Naive thymus-derived CD8-positive, alpha-beta T cell (primary cell): Measurements from ENCODE around the gene TMPRSS9. TPM values are rescaled to one million over a fixed set of nuclear protein-coding genes. Genes with fewer than 3 reads are reported as not detected.
A peak's percentile ranks its signal among the peaks of the same experiment; 100 is the strongest.
"Not testable (repeated sequence)": the region's sequence is repeated elsewhere in the genome, so short reads cannot be mapped to it uniquely, and the experiment has no call there.

Experiments
- ATAC-seq, 2 donors: fragments of 150-1000 bp; cut with Tn5 transposase in 1 of 2; sonication (Bioruptor Pico), chemical (Tn5 transposase) in 1 of 2; 1 replicate in 1 of 2; 2 replicates in 1 of 2; pipeline ENCODE4 v1.10.0; 2021; ENCODE audit warnings: mild to moderate bottlenecking in 2 of 2, moderate library complexity in 2 of 2
- POLR2A ChIA-PET: fragments of 350-600 bp; sonication (Branson Sonifier 250); formaldehyde crosslinking; loops from one replicate; lab custom pipeline; 2021; ENCODE audit warnings: antibody characterized with exemption; lab: Charles Lee
- DNase-seq, 10 donors: peaks; one replicate each; pipeline versions ENCODE4 v3.0.0 to v3.0.0-alpha.2; 2020 to 2022
- H3K27ac Mint-ChIP-seq, 10 donors: one replicate each; pipeline ENCODE4 v1.8.0; 2020 to 2022; ENCODE audit warnings: mild to moderate bottlenecking in 10 of 10, mixed read lengths in 10 of 10, moderate library complexity in 4 of 10, inconsistent platforms in 1 of 10
- H3K27me3 Mint-ChIP-seq, 5 donors: one replicate each; pipeline ENCODE4 v1.8.0; 2021 to 2022; ENCODE audit warnings: mixed read lengths in 5 of 5
- H3K36me3 Mint-ChIP-seq, 3 donors: one replicate each; pipeline ENCODE4 v1.8.0; 2020 to 2022; ENCODE audit warnings: mixed read lengths in 3 of 3, mild to moderate bottlenecking in 2 of 3, inconsistent platforms in 1 of 3
- H3K4me1 Mint-ChIP-seq, 4 donors: one replicate each; pipeline ENCODE4 v1.8.0; 2021 to 2022; ENCODE audit warnings: mixed read lengths in 4 of 4
- H3K4me3 Mint-ChIP-seq, 10 donors: one replicate each; pipeline ENCODE4 v1.8.0; 2020 to 2022; ENCODE audit warnings: mild to moderate bottlenecking in 10 of 10, mixed read lengths in 10 of 10, moderate library complexity in 6 of 10, inconsistent platforms in 1 of 10
- H3K9me3 Mint-ChIP-seq, 9 donors: one replicate each; pipeline ENCODE4 v1.8.0; 2020 to 2022; ENCODE audit warnings: mixed read lengths in 9 of 9, mild to moderate bottlenecking in 3 of 9, inconsistent platforms in 1 of 9, moderate library complexity in 1 of 9
- polyA plus RNA-seq, 3 donors: library from polyadenylated mRNA; unstranded; fragments of 300-500 nt; fragmentation: Illumina TruSeq; gene quantifications; one replicate each; pipeline ENCODE4 v1.2.3, GENCODE V29; 2021
- total RNA-seq, 8 experiments: library from RNA in 2 of 8; stranded (reverse) in 2 of 8; gene quantifications; one replicate each; pipeline ENCODE4 v1.2.3 and lab custom pipeline; 2021 to 2026

TMPRSS9 gene
- total and polyA plus RNA-seq, 5 experiments from 2014 or later = not detected

- peak overlapping the region in 8 of 10 donors; percentile 13 to 92 (median 83) for H3K27ac Mint-ChIP-seq
- peak overlapping the region; percentile 69 to 91 (median 79) for H3K4me3 Mint-ChIP-seq
- POLR2A ChIA-PET = interaction anchor here (0.5 to 5.3 kb wide), 9 partner anchors 9 to 329 kb away, joined by 3 to 51 read pairs (median 4); partner anchors contain the start of genes GADD45B, THOP1 and TIMM13
- H3K4me1 Mint-ChIP-seq = peaks cover 10 to 24% (median 12%) of the 10 kb centered on the region in 4 donors
- ATAC-seq (peak; percentile 32 to 40), DNase-seq (peak in 8 of 10 donors; percentile 8 to 56 (median 34))
- no peaks in the 10 kb centered on the region for H3K9me3 Mint-ChIP-seq
- H3K27me3 Mint-ChIP-seq = peaks cover 0 to 4% (median 0%) of the 10 kb centered on the region in 5 donors
- peaks cover 0 to under 1% (median 0%) of the 10 kb centered on the region in 3 donors for H3K36me3 Mint-ChIP-seq
Observed at GRCh38 chr19:2455851-2456570, 95.9 kb downstream of the TMPRSS9 start.

DNA sequence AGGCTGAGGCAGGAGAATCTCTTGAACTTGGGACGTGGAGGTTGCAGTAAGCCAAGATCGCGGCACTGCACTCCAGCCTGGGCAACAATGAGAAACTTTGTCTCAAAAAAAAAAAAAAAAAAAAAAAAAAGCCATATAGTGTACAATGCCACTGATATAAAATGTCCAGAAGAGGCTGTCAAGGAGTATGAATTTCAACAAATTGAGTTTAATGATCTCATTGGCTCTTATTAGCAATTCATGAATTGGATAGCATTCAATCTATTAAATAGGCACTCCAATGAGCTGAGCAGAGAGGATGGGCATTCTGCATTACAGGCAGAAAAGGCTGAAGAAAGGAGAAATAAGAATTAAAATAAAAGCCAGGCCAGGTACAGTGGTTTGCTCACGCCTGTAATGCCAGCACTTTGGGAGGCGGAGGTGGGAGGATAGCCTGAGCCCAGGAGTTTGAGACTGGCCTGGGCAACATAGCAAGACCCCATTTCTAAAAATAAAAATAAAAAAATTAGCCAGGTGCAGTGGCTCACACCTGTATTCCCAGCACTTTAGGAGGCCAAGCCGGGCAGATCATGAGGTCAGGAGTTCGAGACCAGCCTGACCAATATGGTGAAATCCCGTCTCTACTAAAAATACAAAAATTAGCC is 97.5 kb downstream of the TMPRSS9 start:
- Mint-ChIP-seq H3K4me1 (peaks cover 15 to 28% (median 19%) of the 10 kb centered on the region in 4 donors), H3K36me3 (no peaks in the 10 kb centered on the region), H3K4me3 (peak overlapping the region; percentile 69 to 87 (median 83)), H3K27me3 (peaks cover 0 to 4% (median 0%) of the 10 kb centered on the region in 5 donors), H3K9me3 (no peaks in the 10 kb centered on the region), H3K27ac (peak overlapping the region; percentile 68 to 97 (median 93))
- POLR2A ChIA-PET = interaction anchor here (0.6 to 5.3 kb wide), 10 partner anchors 11 to 327 kb away, joined by 3 to 51 read pairs (median 4); partner anchors contain the start of genes GADD45B, LSM7, SPPL2B and THOP1
- ATAC-seq (no peak), DNase-seq (no peak)

DNA sequence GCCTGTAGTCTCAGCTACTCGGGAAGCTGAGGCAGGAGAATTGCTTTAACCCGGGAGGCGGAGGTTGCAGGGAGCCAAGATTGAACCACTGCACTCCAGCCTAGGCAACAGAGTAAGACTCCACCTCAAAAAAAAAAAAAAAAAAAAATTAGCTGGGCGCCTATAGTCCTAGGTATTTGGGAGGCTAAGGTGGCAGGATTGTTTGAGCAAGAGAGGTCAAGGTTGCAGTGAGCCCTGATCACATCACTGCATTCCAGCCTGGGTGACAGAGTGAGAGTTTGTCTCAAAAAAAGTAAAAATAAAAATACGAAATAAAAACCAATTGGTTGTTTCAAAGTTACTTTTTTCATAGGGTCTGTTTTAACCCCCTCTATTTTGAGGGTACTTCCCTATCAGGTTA is 98.0 kb downstream of the TMPRSS9 start:
- H3K9me3 Mint-ChIP-seq = no peaks in the 10 kb centered on the region
- DNase-seq = no peak
- POLR2A ChIA-PET = interaction anchor here (0.6 to 5.3 kb wide), 3 partner anchors 19 to 182 kb away, joined by 3 to 51 read pairs (median 3); partner anchors contain the start of gene GADD45B
- peaks cover 0 to 4% (median 0%) of the 10 kb centered on the region in 5 donors for H3K27me3 Mint-ChIP-seq
- peaks cover 15 to 27% (median 19%) of the 10 kb centered on the region in 4 donors for H3K4me1 Mint-ChIP-seq
- H3K36me3 Mint-ChIP-seq = no peaks in the 10 kb centered on the region
- H3K27ac Mint-ChIP-seq = peak overlapping the region in 3 of 10 donors; percentile 25 to 56 (median 27)
- no peak for ATAC-seq
- H3K4me3 Mint-ChIP-seq = peak overlapping the region in 2 of 10 donors; percentile 56 to 73

DNA sequence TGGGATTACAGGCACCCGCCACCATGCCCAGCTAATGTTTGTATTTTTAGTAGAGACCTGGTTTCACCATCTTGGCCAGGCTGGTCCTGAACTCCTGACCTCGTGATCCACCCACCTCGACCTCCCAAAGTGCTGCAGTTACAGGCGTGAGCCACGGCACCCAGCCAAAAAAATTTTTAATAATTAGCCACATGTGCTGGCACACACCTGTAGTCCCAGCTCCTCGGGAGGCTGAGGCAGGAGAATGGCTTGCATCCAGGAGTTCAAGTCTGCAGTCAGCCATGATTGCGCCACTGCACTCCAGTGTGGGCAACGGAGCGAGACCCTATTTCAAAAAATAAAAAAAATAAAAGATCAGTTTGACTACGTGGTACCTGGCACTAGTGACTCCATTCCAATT is 98.7 kb downstream of the TMPRSS9 start:
- H3K4me3 Mint-ChIP-seq = peak overlapping the region in 1 of 10 donors; percentile 29
- POLR2A ChIA-PET = not testable (repeated sequence)

DNA sequence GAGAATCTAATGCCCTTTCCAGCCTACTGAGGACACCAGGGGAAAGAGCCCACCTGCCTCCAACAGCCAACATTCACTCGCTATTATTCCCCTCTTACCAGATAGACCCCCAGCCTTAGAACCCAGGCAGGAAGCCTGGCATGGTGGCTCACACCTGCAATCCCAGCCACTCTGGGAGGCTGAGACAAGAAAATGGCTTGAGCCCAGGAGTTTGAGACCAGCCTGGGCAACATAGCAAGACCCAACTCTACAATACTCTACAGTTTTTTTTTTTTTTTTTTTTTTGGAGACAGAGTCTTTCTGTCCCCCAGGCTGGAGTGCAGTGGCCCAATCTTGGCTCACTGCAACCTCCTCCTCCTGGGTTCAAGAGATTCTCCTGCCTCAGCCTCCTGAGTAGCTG is 100.2 kb downstream of the TMPRSS9 start:
- Mint-ChIP-seq H3K9me3 (no peaks in the 10 kb centered on the region), H3K36me3 (no peaks in the 10 kb centered on the region), H3K27me3 (peaks cover 0 to 4% (median 0%) of the 10 kb centered on the region in 5 donors), H3K27ac (peak overlapping the region in 2 of 10 donors; percentile 49 to 76), H3K4me3 (peak overlapping the region in 3 of 10 donors; percentile 52 to 64 (median 60)), H3K4me1 (peaks cover 9 to 21% (median 12%) of the 10 kb centered on the region in 4 donors)
- POLR2A ChIA-PET = interaction anchor here (0.7 kb wide), 2 partner anchors 31 to 165 kb away, joined by 3 to 5 read pairs; no protein-coding TSS in a partner anchor
- no peak for ATAC-seq
- no peak for DNase-seq

More for the DNA sequence above, 98.7 kb downstream of the TMPRSS9 start:
- H3K27me3 Mint-ChIP-seq, H3K27ac Mint-ChIP-seq, H3K36me3 Mint-ChIP-seq, DNase-seq, H3K9me3 Mint-ChIP-seq, ATAC-seq: not testable (repeated sequence)
- peaks cover 15 to 30% (median 19%) of the 10 kb centered on the region in 4 donors for H3K4me1 Mint-ChIP-seq

DNA sequence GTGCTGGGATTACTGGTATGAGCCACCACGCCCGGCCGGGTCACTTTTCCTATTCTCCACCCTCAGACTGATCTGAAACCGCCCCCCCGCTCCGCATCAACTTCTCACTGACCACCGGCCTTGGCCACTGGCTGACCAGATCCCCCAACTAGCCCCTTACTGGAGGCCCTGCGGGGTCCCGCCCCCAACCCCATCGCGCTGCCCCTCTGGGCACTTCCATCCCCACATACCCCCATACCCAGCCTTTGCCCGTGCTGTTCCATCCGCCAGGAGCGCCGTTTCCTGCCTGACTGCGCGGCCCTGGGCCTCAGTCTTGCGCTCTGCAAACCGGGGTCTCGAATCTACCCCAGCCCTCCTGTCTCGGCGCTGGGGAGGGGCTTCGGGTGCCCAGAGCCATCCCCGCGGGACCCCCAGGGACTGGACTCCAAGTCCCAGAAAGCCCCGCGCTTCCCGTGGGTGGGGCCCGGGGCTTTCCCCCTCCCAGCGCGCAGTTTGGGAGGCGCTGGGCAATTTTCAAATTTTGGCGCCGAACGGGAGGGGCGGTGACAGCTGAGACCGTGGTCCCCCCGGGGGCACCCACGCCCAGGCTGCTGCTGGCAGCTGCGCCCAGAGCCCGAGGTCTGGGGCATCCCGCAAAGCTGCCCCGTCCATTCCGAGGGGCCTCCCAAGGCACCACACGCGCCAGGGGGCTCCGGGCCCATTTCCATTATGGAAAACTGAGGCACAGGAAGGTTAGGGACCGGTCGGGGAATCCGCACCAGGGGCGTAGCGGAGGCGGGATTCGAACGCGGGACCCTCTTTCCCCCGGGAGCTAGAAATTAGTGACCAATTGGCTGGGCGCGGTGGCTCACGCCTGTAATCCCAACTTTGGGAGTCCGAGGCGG is 101.9 kb downstream of the TMPRSS9 start:
- H3K27ac Mint-ChIP-seq = peak overlapping the region in 3 of 10 donors; percentile 7 to 48 (median 41)
- H3K4me1 Mint-ChIP-seq = peaks cover 7 to 17% (median 10%) of the 10 kb centered on the region in 4 donors

GRCh38 chr19:2462635-2463421 is 102.8 kb downstream of the TMPRSS9 start:
- Mint-ChIP-seq H3K36me3 (no peaks in the 10 kb centered on the region), H3K27ac (no peak overlapping the region), H3K4me3 (peak overlapping the region in 8 of 10 donors; percentile 12 to 74 (median 36)), H3K9me3 (no peaks in the 10 kb centered on the region), H3K4me1 (peaks cover 3 to 13% (median 8%) of the 10 kb centered on the region in 4 donors), H3K27me3 (peaks cover 0 to 4% (median 0%) of the 10 kb centered on the region in 5 donors)
- ATAC-seq = no peak
- no peak for DNase-seq
- POLR2A ChIA-PET = interaction anchor here (0.6 to 2.3 kb wide), 5 partner anchors 13 to 218 kb away, joined by 4 to 5 read pairs (median 5); partner anchors contain the start of genes GADD45B and TIMM13

More for the DNA sequence above, 101.9 kb downstream of the TMPRSS9 start:
- Mint-ChIP-seq H3K27me3 (peaks cover 0 to 4% (median 0%) of the 10 kb centered on the region in 5 donors), H3K36me3 (no peaks in the 10 kb centered on the region), H3K9me3 (no peaks in the 10 kb centered on the region), H3K4me3 (peak overlapping the region; percentile 61 to 84 (median 75))
- ATAC-seq (peak; percentile 73 to 82), DNase-seq (peak in 9 of 10 donors; percentile 17 to 52 (median 39))
- POLR2A ChIA-PET = interaction anchor here (0.6 to 2.3 kb wide), 6 partner anchors 14 to 218 kb away, joined by 4 to 6 read pairs (median 5); partner anchors contain the start of genes GADD45B and TIMM13

DNA sequence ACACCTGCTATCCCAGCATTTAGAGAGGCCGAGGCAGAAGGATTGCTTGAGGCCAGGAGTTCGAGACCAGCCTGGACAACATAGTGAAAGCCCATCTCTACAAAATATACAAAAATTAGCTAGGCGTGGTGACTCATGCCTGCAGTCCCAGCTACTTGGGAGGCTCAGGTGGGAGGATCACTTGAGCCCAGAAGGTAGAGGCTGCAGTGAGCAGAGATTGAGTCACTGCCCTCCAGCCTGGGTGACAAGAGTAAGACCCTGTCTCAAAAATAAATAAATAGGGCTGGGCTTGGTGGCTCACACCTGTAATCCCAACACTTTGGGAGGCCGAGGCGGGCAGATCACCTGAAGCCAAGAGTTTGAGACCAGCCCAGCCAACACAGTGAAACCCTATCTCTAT is 103.6 kb downstream of the TMPRSS9 start:
- POLR2A ChIA-PET = interaction anchor here (0.9 to 2.3 kb wide), 2 partner anchors 13 to 36 kb away, joined by 4 to 5 read pairs; partner anchors contain the start of genes GADD45B and TIMM13
- ATAC-seq, H3K36me3 Mint-ChIP-seq, H3K27ac Mint-ChIP-seq, H3K27me3 Mint-ChIP-seq, H3K9me3 Mint-ChIP-seq, DNase-seq: not testable (repeated sequence)
- Mint-ChIP-seq H3K4me3 (peak overlapping the region in 5 of 10 donors; percentile 18 to 62 (median 36)), H3K4me1 (peaks cover 3 to 13% (median 8%) of the 10 kb centered on the region in 4 donors)

- ATAC-seq (no peak), DNase-seq (no peak)
- Mint-ChIP-seq H3K4me3 (no peak overlapping the region), H3K27ac (no peak overlapping the region), H3K36me3 (no peaks in the 10 kb centered on the region), H3K9me3 (no peaks in the 10 kb centered on the region), H3K27me3 (peaks cover 0 to 4% (median 0%) of the 10 kb centered on the region in 5 donors), H3K4me1 (peaks cover 5 to 18% (median 11%) of the 10 kb centered on the region in 4 donors)
- POLR2A ChIA-PET = no interaction called here
Observed at GRCh38 chr19:2464389-2464788, 104.3 kb downstream of the TMPRSS9 start.

- POLR2A ChIA-PET = interaction anchor here (1.2 to 1.6 kb wide), 3 partner anchors 8 to 152 kb away, joined by 4 to 6 read pairs (median 4); no protein-coding TSS in a partner anchor
- Mint-ChIP-seq H3K27me3 (no peaks in the 10 kb centered on the region), H3K9me3 (no peaks in the 10 kb centered on the region), H3K4me1 (peaks cover 4 to 9% (median 8%) of the 10 kb centered on the region in 4 donors), H3K27ac (peak overlapping the region in 1 of 10 donors; percentile 28), H3K36me3 (no peaks in the 10 kb centered on the region), H3K4me3 (no peak overlapping the region)
- ATAC-seq = no peak
- DNase-seq = no peak
Observed at GRCh38 chr19:2468596-2468995, 108.5 kb downstream of the TMPRSS9 start.
